Tibial artery (tissue), 4 donors: ENCODE data around the gene DHFR.

Experiments used
- DNase-seq, 2 donors: peaks; one replicate each; pipeline ENCODE4 v3.0.0-alpha.2; 2019
- H3K27ac ChIP-seq, 2 donors: fragments of 200-600 bp; sonication (generic) in 1 of 2; 1 replicate in 1 of 2; 2 replicates in 1 of 2; pipeline ENCODE4 v1.5.1; 2018 to 2019; ENCODE audit warnings: mild to moderate bottlenecking in 1 of 2
- H3K27me3 ChIP-seq, 2 donors: fragments of 200-600 bp; sonication (generic) in 1 of 2; one replicate each; pipeline versions ENCODE4 v1.5.1 to v1.6.0; 2016 to 2019
- H3K36me3 ChIP-seq, 3 donors: fragments of 200-600 bp; sonication (generic) in 2 of 3; one replicate each; pipeline ENCODE4 v1.5.1; 2016 to 2019; ENCODE audit warnings: mild to moderate bottlenecking in 2 of 3
- H3K4me1 ChIP-seq, 4 donors: fragments of 200-600 bp; sonication (generic) in 2 of 4; 1 replicate in 3 of 4; 2 replicates in 1 of 4; pipeline ENCODE4 v1.5.1; 2016 to 2019
- H3K4me3 ChIP-seq, 2 donors: fragments of 200-600 bp; sonication (generic) in 1 of 2; 1 replicate in 1 of 2; 2 replicates in 1 of 2; pipeline ENCODE4 v1.5.1; 2018 to 2019; ENCODE audit warnings: mild to moderate bottlenecking in 2 of 2
- H3K9me3 ChIP-seq, 3 donors: fragments of 200-600 bp; sonication (generic) in 1 of 3; one replicate each; pipeline ENCODE4 v1.5.1; 2016 to 2019
- CTCF ChIP-seq, 2 experiments: fragments of 200-600 bp in 1 of 2; fragments of 450-650 bp in 1 of 2; IDR thresholded peaks; one replicate each; pipeline ENCODE4 v1.5.1; 2017 to 2019; ENCODE audit warnings: antibody characterized with exemption in 2 of 2, mild to moderate bottlenecking in 1 of 2, moderate library complexity in 1 of 2
- intact Hi-C: fragments of 100-400 bp; cut with DNase I; formaldehyde crosslinking; loops from one replicate; pipeline ENCODE4 v1.15.0; 2023; ENCODE audit warnings: low total_unique reads

Gene DHFR

DNA sequence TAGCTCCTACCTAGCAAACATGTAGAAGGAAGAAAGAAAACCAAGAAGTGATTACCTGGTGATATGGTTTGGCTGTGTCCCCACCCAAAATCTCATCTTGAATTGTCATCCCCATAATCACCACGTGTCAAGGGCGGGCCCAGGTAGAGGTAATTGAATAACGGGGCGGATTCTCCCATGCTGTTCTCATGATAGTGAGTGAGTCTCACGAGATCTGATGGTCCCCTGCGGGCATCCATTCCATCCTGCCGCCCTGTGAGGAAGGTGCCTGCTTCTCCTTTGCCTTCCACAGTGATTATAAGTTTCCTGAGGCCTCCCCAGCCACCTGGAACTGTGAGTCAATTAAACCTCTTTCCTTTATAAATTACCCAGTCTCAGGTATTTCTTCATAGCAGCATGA lies 57.3 kb downstream of the DHFR start:
- Histone ChIP-seq H3K27me3 (no peaks in the 10 kb centered on the region), H3K9me3 (no peaks in the 10 kb centered on the region), H3K4me1 (no peaks in the 10 kb centered on the region), H3K36me3 (no peaks in the 10 kb centered on the region), H3K4me3 (no peak overlapping the region), H3K27ac (no peak overlapping the region)
- TF ChIP-seq CTCF (IDR thresholded peaks at IDR 0.05), result no peak
- DNase-seq, result no peak
- intact Hi-C loops, result no loop called here

DNA sequence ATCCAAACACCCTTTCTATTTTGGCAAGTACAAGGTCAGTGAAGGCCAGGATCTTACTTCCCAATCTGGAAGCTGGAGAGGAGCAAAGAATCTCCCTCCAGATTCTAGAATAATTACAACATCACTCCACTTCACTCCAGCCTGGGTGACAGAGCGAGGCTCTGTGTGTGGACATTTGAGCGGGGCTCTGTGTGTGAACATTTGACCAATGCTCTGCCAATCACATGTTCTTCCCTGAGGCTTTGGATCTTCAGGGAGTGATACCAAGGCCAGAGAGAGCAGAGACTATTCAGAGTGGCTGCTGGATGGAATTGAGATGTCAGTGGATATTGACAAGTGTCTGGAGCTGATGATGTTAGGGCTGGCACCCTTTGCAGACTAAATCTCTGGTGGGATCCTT lies 60.0 kb downstream of the DHFR start:
- Histone ChIP-seq H3K27me3 (no peaks in the 10 kb centered on the region), H3K36me3 (no peaks in the 10 kb centered on the region), H3K9me3 (no peaks in the 10 kb centered on the region), H3K4me1 (no peaks in the 10 kb centered on the region), H3K27ac (no peak overlapping the region), H3K4me3 (no peak overlapping the region)
- no peak for TF ChIP-seq CTCF (IDR thresholded peaks at IDR 0.05)
- intact Hi-C loops, result no loop called here
- DNase-seq, result no peak

DNA sequence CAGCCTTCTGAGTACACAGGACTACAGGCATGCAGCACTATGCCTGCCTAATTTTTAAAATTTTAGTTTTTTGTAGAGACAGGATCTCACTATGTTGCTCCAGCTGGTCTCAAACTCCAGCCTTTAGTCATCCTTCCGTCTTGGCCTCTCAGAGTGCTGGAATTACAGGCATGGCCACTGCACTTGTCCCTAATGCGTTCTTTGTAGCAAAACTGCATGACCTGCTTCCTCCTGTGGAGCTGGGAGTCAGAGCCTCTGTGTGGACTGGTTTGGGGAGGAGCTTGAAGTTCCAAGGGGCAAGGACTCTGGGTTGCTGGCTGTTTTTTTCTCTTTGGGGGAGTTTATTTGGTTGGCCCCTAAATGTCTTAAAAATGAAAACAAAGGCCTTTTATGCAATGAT lies 62.0 kb downstream of the DHFR start:
- H3K27me3 ChIP-seq, result no peaks in the 10 kb centered on the region
- no peaks in the 10 kb centered on the region for H3K36me3 ChIP-seq
- no peak for TF ChIP-seq CTCF (IDR thresholded peaks at IDR 0.05)
- H3K27ac ChIP-seq, result no peak overlapping the region
- no peaks in the 10 kb centered on the region for H3K9me3 ChIP-seq
- no peak overlapping the region for H3K4me3 ChIP-seq
- H3K4me1 ChIP-seq, result no peaks in the 10 kb centered on the region
- intact Hi-C loops, result no loop called here
- no peak for DNase-seq

DNA sequence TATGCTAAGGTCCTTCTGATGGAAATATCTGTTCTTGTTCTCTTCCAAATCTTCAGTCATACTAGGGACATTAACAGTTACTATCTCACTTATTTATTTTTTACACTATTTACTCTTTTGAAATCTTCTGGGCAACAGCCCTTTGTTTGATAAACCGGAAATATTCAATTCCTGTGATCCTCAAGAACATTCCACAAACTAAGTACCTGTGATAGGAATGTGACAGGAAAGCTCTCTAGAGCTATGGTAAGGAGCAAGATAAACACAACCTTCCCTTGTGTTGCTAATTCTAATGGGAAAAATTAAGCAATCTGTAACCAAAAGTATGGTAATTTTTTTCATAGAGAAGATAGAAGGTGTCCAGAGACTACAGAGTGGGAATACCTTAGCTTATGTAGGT lies 62.7 kb downstream of the DHFR start:
- DNase-seq, result no peak
- intact Hi-C loops, result no loop called here
- H3K27me3 ChIP-seq, result no peaks in the 10 kb centered on the region

GRCh38 chr5:80591352-80591751 lies 63.4 kb downstream of the DHFR start:
- Histone ChIP-seq H3K9me3 (no peaks in the 10 kb centered on the region), H3K27ac (no peak overlapping the region), H3K27me3 (no peaks in the 10 kb centered on the region), H3K4me1 (no peaks in the 10 kb centered on the region), H3K4me3 (no peak overlapping the region), H3K36me3 (no peaks in the 10 kb centered on the region)
- TF ChIP-seq CTCF (IDR thresholded peaks at IDR 0.05), result no peak
- intact Hi-C loops, result no loop called here
- no peak for DNase-seq

More for the DNA sequence above, 62.7 kb downstream of the DHFR start:
- no peak for TF ChIP-seq CTCF (IDR thresholded peaks at IDR 0.05)
- Histone ChIP-seq H3K9me3 (no peaks in the 10 kb centered on the region), H3K4me1 (no peaks in the 10 kb centered on the region), H3K36me3 (no peaks in the 10 kb centered on the region), H3K4me3 (no peak overlapping the region), H3K27ac (no peak overlapping the region)

GRCh38 chr5:80590766-80591165 lies 64.0 kb downstream of the DHFR start:
- H3K36me3 ChIP-seq, result no peaks in the 10 kb centered on the region
- intact Hi-C loops, result no loop called here
- TF ChIP-seq CTCF (IDR thresholded peaks at IDR 0.05), result no peak
- H3K27ac ChIP-seq, result no peak overlapping the region
- H3K4me3 ChIP-seq, result no peak overlapping the region
- no peaks in the 10 kb centered on the region for H3K4me1 ChIP-seq
- DNase-seq, result no peak
- H3K9me3 ChIP-seq, result no peaks in the 10 kb centered on the region
- no peaks in the 10 kb centered on the region for H3K27me3 ChIP-seq
